ENCODE measurements around the gene C5orf46.
A peak's percentile ranks its signal among the peaks of the same experiment; 100 is the strongest.

Gene C5orf46

DNA sequence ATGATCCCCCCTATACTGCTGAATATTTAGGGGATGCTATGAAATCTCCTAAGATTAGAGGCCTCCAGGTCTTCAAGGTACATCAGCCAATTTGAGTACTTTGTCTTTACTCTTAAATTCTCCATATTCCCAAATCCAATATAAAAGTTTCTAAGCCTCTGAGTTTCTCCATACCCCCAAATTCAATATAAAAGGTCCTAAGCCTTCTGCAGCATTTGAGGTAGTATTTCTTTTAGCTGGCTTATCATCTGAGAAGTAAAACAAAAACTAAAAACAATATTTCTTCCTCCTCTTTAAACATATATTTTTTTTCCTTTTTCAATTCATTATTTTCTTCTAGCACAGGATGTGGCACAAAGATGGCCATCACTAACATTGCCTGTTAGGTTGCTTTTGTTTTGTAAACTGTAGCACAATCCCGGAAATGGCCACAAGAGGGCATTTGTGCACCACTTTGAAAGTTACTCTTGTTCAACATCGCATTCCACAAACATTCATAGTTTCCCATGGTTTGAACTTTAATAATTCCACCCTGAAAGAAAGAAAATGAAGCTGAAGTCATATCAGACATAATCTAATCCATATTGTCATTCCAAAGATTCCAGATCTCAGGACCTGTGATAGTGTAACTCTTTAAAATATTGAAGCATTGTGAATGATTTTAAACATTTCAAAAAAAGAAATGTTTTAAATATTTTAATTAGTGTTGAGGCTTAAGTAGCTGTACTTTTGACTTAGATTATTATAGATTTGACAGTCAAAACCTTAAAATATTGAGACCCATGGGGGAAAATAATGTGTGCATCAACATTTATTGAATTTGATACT, 48.8 kb downstream of the C5orf46 start:
- peak; percentile 65 to 77 (median 65) for DNase-seq

DNA sequence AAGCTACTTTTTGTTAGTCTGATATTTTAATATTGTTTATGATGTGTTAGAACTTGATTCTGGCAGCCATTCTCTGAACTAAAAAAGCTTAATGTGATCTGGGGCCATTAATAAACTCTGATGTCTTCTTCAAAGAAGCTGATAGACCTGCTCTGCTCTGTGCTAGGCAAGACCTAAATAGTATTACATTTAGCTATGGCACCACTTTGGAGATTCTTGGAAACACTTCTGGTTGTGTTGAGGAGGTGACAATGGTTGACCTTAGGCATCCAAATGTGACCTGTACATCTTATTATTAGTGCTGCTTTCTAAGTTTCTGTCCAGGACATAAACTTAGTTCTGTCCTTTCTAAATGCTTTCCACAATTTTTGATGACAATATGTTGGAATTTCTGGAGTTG, 49.5 kb downstream of the C5orf46 start:
- DNase-seq = no peak

DNA sequence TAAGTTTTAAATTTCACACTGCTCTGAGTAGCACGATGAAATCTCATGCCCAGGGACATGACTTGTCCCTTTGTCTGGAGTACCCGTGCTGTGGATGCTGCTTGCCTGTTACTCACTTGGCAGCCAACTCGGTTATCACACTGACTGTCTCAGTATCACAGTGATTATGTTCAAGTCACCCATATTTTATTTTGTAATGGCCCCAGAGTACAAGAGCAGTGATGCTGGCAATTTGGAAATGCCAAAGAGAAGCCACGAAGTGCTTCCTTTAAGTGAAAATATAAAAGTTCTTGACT, 50.6 kb downstream of the C5orf46 start:
- DNase-seq = no peak

DNA sequence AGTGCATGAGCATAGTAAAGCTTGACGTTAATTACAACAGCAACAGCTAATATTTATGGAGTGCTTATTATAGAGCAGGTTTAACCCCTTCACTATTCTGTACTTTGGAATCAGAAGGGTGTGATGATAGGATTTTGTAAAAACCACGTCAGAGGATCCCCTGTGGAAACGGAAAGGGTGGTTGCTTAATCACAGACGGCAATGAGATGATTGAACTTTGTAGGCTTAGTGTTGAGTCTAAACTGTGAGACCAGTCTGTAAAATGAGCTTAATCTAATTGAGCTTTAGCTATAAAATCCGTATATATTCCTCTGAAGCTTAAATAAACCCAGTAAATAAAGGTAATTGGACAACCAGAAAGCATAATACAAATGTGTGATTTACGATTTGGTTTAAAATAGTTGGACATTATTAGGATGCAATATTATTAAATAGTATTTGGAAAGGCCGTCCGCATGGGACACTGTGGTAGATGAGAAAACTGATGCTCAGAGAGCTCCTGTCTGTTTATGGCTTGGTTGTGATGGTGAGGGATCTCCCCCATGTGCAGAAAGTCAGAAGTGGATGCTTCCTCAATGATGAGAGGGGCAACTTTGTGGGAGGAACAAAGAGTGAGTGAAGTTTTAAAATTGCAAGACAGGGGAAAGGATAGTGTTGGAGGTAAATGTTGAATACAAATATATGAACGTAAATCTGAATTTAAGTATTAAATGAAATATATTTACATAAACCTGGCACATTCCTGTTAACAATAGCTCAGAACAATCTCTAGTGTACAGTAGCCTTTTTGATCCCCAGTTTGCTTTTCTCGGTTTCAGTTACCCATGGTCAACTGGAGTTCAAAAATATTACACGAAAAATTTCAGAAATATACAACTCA, 51.2 kb downstream of the C5orf46 start:
- DNase-seq = no peak

DNA sequence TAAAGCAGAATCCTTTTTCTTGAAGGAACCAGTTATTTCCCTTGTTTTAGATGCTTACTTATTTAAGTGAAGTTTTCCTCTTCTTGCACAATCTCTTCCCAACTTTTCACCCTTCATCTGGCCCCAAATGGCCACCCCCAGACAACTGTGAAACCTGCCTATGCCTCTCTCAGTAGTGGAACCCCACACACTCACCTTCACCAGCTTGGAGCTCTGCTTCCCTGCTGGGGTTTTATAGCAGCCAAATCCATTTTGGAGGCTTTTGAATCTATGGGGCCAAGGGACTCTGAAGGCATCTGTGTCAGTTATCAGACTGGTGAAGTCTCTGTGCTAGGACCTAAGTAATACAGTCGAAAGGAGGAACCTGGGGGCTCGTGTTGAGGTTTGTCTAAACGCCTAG, 52.0 kb downstream of the C5orf46 start:
- DNase-seq = no peak

DNA sequence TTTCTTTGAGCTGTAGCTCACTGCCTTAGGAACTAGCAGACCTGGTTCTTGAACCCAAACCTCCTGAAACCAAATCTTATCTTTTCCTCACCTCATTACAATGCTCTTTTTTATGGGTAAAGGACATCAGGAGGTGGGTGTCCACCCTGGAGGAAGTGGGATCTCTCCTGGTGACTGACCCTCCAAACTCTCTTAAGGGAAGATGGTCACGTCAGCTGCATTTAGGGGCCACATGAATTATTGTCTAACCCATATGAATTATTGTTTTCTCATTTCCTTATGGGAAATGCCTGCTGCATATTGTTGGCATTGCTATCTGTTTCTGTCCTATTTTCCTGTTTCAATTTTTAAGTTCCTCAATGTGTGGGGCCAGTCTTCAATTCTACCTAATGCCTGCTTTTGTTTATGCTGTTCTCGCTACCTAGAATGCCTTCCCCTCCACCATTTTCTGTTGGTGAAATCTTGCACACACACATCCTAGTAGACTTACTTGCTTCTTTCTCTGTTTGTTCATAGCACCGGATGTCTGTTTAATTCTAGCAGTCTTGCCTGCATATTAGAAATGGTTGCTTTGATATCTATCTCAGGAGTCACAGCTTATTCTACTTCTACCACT, 52.9 kb downstream of the C5orf46 start:
- no peak for DNase-seq

DNA sequence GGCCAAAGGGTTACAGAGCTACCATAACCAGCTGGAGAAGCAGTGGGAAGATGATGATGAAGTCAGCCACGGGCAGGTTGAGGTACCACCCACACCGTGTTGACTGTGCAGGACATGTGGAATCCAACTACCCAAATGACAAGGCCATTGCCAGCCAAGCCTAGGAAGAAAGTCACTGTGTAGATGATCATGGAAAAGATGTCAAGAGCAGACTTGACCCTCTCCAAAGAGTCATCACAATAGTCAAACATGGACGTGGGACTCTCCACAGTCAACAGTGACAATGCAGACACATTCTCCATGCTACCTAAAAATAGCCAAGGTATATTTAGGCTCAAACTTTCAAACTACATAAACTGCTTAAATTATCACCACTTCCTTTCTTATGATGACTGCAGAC, 54.0 kb downstream of the C5orf46 start:
- DNase-seq = no peak

DNA sequence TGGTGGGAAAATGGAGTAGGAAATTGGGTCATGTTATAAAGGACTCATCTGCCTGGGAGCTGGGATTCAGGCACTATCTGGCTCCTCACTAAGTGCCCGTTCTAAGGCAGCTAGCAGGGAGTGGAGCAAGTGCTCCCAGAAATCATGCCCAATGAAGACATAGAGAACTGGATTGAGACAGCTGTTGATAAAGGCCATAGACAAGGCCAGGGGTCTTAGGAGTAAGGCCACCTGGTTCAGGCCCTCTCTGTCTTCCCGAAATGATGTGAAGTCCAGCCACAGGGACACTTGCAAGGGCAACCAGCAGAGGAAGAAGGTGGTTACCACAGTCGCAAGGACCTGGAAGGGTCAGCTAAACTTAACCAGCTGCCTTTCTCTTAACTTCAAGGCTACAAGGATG, 54.8 kb downstream of the C5orf46 start:
- no peak for DNase-seq

DNA sequence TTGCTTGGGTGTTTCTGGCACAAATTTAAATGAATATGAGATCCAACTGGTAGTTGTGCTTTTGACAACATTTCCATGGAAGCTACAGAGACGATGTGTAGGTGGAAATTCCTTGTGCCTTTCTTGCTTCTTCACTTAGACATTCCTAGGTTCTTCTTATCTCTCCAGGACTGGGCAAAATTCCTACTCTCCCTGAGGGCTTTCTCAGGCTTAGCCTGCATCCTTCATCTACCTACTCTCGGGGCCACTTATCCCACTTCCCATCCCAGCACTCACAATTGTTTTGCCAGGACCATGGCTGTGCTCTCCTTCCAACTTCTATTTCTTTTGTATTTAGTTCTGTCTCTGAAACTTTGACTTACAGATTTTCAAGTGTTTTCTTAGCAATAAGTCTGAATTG, 57.1 kb downstream of the C5orf46 start:
- DNase-seq = no peak

DNA sequence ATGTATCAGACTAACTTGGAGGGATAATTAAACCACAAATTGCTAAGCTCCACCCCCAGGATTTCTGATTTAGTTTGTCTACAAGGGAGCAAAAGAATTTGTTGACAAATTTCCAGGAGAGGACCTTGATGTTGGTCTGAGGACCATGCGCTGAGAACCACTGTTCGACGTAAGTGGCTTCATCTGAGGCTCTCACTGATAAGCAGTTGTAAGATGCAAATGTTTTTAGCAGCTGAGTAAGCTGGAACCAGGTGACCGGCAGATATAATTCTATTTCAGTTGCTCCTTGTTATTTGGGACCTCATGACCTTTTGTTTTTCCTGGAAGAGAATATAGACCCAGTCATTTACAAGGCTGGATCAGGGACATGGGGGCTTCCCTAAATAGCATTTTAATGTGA, 60.7 kb downstream of the C5orf46 start:
- DNase-seq = no peak

DNA sequence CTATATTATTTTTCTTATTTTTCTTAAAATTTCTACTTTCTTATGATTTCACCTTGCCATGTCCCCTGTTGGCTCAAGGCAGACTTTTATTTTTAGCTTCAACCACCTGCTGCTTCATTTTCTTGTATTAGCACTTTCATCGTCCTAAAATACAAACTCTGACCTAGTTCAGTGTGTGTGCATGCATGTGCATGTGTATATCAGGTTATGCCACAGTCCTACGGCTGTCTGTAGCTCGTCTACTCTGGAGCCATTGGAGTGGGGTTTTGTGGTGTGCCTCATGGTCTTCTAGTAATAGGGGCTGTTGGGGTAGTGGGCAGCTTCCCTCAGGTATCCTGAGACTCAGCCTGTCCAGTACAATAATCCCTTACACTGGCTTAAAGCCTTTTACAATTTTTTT, 61.5 kb downstream of the C5orf46 start:
- DNase-seq = no peak

DNA sequence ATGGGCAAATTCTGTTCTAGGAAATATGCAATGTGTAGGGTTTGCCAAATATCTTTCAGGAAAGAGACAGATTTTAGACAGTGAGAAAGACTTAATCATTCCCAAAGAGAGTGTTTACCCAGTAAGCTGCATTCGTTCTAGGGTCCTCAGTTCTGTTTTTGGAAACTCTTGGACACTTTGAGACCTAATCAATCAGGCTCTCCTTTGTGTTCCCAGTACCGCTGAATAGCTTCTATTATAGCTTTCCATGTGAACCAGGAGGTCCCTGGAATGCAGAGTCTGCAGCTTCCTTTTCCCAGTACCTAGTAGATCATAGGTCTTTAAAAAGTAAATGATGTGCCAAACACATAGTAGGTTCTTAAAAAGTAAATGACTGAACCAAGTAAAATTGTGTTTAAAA, 63.5 kb downstream of the C5orf46 start:
- no peak for DNase-seq
